Fibroblast of gingiva (primary cell): ENCODE measurements around the gene RAB3GAP2.
"Not testable (repeated sequence)": the region's sequence is repeated elsewhere in the genome, so short reads cannot be mapped to it uniquely, and the experiment has no call there.

ENCODE experiments used
- DNase-seq: peaks from one replicate; pipeline ENCODE4 v3.0.0-alpha.2; 2011; ENCODE audit warnings: low read depth

Gene RAB3GAP2

DNA sequence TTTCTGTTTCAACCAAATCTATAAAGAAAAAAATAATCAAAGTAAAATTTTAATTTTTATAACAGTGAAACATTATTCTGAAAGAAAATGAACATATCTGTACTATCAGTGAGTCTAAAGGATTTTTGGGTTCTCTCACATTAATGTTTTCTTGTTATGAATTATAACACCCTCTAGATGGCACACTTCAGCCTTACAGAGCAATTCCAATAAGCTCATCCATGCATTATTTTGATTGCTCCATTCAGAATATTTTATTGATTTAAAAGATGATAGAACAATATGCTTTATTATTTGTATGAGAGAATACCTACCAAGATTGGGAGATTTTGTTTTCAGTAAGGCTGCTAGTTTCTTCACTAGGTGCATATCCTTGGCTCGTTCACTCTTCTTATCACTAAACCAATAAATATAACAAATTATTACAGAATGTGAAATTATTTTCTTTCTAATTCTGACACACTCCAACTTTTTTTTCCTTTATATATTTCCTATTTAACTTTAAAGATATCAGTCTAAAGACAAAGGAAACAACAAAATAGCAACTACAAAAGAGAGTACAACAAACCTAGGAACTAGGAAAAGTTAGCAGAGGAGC is 82.4 kb downstream of the RAB3GAP2 start:
- DNase-seq: peak; percentile 27

DNA sequence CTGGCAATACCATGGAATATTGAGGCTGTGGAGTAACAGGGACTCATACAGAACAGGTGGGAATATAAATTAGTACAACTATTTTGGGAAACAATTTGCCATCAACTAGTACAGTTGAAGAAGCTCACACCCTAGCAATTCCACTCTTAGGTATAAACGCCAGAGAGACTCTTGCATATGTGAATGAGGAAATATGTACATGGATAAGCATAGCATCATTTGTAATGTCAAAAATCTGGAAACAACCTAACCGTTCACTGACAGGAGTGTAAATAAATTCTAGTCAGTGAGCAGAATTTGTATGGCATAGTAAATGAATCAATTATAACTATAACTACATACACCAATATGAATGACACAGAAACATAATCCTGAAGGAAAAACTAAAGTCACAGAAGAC is 83.7 kb downstream of the RAB3GAP2 start:
- no peak for DNase-seq

DNA sequence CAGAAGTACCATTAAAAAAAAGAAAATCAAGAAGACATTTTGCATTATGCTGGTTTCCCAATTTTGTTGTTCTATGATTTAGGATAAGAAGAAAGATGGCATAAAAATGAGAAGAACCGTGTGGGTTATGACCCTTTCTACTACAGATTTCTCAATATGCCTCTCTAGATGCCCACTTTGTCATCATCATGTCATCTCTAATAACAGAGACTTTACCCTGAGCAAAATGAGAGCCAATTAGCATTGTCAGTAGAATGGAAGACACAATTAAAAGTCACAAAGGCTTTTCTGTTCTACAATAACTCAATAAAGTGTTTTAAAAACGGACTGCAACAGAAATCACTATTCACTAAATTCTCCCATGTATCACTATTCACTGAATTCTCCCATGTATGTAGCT is 85.5 kb downstream of the RAB3GAP2 start:
- DNase-seq: no peak

DNA sequence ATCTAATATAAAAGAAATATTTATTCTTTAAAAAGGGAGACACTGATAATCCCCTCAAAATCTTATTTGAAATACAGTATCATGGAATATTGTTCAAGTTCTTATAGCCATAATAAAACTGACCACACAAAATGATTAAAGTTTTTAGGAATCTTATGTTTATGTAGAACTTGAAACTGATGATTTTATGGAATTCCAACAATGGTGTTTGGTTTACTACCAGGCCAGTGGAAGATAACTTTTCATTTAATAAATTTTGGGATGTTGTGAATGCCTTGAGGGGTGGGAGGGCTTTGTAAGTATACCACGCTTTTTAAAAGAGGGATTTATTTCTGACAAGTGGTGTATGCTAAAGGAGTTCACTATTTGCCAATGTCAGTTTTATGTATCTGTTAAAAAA is 87.7 kb downstream of the RAB3GAP2 start:
- DNase-seq: no peak

DNA sequence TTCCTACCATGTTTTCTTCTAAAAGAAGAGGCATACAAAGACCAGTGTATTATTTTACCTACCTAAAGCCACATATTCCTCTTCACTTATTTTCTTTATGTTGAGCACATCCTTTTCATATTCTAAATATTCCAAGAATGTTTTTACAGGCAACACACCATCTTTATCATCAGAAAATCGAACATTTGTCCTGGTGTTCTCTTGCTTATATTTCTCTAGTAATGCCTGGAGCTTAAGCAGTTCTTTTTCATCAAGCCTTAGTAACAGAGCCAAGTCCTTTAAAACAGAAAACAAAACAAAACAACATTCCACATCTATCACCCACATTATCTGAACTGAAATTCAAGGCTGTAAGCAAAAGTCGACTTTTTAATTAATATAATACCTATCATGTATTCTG is 89.6 kb downstream of the RAB3GAP2 start:
- no peak for DNase-seq

DNA sequence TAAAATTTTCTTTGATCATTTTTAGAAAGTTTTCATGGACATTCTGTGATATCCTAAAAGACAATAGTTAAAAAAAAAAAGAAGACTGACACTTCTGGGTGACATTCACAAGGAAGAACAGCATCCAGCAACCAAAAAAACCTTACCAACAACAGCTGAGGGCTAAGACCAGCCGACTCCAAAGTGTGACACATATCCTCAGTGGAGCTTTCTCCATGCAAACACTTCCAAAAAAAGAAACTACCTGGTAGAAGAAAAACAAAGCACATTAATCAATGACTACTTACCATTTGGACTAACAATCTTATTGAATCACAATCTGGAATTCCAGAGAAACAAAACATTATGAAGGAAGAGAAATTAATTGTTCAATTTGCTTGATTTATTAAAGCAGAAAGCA is 90.1 kb downstream of the RAB3GAP2 start:
- DNase-seq: no peak

DNA sequence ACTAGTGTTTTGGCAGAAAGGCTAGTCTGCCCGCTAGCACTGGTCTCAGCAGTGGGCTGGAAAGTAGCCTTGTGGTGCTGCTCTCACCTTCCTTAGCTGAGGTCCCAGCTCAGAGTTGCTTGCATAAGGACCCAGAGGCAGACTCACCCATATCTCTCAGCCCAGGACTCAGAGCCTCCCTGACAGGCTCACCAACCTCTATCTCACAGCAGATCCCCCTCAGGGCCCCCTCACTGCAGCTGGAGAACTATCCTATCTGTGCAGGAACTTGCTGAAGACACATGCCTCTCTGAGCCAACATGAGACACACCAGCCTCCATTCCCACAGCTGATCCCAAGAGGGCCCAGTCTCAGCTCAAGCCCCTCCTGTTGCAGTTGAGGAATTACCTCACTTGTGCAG is 95.7 kb downstream of the RAB3GAP2 start:
- DNase-seq: no peak

DNA sequence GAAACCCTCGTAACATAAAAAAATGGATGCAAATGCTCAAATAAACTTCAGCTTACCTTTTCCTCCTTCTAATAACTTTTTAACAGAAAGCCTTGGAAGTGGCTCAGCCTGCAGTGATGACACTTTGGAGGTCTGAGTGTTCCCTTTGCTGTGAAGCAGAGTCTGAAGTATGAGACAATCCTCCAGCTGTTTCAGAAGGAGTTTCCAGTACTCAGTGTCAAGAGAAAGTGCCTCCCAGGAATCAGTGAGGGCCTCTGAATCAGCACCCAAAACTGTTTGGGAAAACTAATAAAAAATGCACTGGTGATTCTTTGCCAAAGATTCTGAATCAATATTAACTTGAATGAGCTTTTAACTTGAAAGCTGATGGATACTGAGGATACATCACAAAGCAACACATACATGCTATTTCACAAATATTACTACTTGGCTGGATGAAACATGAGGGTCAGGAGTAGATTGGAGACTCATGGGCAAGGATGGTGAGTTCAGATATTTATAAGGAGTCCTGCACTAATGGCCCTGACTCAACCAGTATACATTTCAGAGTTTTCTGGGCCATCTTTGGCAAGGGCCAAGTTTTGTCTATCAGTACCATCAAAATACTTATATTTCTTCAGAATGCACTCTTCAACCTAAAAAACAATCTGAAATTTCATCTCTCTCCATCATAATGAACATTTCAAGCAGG is 101.3 kb downstream of the RAB3GAP2 start:
- no peak for DNase-seq

DNA sequence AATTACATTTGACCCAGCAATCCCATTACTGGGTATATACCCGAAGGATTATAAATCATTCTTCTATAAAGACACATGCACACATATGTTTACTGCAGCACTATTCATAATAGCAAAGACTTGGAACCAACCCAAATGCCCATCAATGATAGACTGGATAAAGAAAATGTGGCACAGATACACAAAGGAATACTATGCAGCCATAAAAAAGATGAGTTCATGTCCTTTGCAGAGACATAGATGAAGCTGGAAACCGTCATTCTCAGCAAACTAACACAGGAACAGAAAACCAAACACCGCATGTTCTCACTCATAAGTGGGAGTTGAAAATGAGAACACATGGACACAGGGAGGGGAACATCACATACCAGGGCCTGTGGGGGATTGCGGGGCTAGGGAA is 102.4 kb downstream of the RAB3GAP2 start:
- DNase-seq: not testable (repeated sequence)

DNA sequence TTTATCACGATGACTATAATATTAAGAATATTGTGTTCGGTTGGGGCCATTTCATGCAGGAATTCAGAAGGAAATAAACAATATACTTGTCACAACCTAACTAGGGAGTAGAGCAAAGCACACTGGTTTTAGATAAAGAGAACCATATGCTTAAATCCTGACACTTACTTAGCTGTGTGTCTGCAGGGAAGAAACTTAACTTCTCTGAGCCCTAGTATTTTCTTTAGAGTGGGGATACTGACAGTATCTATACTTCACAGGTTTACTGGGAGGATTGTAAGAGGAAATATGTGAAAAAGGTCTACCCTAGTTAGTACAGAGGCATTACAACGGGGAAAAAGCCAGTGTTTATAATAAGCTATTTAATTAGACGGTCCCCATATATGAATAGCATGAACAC is 105.4 kb downstream of the RAB3GAP2 start:
- no peak for DNase-seq

DNA sequence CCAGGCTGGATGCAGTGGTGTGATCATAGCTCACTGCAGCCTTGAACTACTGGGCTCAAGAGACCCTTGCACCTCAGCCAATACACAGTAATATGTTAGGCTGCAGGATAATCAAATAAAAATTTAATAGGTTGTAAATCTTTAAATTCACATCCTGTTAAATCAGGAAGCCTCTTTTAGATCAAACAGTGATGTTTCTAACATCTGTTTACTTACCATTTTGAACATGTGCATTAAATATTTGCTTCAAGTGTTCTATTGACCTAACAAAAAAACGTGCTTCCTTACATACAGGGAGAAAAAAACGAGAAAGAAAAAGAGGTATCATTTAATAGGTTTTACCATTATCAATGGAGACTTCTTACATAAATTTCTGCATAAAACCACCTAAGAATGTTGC is 107.7 kb downstream of the RAB3GAP2 start:
- DNase-seq: no peak

DNA sequence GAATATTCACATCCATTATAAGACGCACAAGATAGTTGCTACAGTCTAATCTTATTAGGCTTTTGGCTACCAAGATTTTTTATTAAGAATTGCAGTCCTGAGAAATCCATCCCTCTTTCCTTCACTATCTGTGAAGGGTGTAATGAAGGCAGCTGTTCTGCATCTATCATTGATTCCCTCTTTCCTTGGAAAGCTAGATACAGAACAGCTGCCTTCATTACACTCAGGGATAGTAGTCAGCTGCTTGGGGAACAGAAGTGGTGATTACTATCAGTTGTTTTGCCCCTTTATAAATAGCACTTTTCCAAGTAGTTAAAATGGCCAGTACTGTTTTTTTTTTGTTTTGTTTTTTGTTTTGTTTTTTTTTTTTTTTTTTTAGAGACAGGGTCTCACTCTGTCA is 108.1 kb downstream of the RAB3GAP2 start:
- no peak for DNase-seq

DNA sequence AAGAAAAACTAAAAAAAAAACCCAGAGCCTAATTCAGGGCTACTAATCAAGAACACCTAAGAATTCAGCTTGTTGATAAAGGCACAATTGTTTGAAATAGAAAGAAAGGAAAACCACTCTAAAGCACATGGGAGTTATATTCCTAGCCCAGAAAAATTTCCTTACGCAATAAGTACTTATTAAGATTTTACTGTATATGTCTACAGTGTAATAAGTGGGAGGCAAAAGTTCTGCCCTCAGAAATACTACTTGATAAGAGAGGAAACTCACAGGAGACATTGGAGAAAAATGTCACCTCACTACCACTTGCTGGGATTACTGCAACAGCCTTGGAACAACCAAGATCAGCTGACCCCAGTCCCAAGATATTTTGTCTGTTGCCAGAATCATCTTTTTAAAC is 112.2 kb downstream of the RAB3GAP2 start:
- DNase-seq: no peak

DNA sequence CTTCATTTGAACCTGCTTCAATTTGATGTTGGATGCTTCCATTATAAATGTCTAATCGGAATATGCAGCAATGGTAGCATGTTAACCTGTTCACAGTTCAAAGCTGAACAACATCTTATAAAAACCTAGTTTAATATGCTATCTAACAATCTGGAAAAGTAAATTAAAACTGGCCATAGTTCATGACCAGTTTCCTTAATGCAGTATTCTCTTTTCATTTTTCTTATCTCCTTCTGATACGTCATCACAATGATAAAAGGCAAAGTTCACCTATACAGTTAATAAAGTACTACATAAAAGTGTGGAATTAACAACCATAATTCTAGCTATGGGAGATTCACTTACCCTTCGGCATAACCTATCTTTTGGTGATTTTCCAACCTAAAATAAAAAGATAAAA is 113.2 kb downstream of the RAB3GAP2 start:
- DNase-seq: no peak

DNA sequence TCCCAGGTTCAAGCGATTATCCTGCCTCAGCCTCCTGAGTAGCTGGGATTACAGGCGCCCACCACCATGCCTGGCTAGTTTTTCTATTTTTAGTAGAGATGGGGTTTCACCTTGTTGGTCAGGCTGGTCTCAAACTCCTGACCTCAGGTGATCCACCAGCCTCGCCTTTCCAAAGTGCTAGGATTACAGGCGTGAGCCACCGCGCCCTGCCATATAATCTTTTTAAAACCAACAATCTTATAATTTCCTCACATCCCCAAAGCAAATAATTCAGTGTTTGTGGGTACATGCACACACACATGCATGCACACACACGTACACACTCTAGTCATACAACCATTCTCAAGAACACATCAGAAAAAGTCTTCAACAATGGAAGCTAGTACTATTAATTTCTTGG is 113.7 kb downstream of the RAB3GAP2 start:
- DNase-seq: not testable (repeated sequence)

DNA sequence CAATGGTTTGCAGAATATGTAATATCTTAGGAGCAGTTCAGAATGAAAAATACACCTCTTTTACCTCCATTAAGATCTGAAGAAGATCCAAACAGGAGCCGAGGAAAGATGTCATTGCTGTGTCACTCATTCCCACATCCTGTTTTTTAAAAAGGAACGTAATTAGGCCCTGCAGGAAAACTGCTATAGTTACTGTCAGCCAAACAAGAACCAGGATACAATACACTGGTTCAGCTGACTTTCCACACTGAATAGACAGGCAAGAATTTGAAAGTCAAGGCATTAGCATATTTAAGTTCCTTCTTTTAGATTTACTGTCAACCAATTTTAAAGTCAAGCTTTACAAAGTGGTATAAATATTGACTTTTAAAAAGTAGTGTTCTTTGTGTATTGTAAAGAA is 114.5 kb downstream of the RAB3GAP2 start:
- DNase-seq: no peak

DNA sequence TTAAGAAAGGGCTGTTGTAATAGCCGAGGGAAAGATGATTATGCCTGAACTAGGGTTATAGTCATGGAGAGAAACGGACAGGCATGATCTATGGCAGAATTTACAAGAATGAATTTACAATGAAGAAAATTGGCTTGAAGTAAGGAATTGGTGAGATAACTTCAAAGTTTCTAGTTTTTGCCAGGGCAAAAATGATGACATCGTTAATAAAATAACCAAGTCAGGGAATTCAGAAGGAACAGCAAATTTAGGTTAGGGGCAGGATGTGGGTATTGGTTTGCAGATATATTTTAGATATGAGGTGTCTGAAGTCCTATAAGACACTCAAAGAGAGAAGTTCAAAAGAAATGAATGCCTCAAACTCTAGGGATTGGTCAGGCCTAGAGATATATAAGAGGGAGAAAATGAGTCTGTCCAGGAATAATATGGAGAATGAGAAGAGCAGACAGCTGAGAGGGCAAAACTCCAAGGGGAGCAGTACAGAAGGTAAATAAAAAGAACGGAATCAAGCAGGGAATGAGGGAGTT is 115.6 kb downstream of the RAB3GAP2 start:
- no peak for DNase-seq

DNA sequence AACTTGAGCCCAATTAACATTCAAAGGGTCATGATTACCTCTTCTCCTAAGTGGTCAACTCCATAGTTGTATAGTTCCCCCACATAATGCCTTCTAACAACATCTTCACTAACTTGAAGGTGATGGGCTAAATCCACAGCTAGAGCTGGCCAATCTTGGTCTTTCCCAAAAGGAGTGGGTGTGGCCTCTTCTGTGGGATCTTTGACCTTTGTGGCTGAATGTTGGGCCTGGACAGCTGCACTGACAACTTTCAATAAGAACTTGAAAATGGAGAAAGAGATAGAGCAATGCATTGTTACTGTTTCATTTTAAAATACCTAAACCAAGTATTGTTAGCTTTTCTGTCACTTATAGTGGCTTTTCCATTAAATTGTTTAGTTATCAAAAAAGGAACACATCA is 119.1 kb downstream of the RAB3GAP2 start:
- DNase-seq: no peak

DNA sequence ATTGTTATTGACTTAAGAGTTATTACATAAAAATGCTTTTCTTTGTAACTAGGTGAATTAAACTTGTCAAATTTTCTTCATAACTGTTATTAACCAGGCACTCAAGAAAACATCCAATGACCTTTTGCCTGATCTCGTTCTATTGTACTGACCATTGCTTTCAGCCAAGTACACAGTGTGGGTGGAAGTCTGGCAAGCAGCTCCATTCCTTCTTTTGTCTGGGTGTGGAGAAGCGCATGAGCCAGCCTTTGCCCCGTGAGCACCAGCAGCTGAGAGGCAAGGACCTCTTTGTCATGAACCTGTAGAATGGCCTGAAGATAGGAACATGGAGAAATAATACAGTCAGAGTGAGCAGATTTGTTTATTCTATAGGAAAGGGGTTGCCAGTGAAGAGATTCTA is 120.8 kb downstream of the RAB3GAP2 start:
- DNase-seq: peak; percentile 33

DNA sequence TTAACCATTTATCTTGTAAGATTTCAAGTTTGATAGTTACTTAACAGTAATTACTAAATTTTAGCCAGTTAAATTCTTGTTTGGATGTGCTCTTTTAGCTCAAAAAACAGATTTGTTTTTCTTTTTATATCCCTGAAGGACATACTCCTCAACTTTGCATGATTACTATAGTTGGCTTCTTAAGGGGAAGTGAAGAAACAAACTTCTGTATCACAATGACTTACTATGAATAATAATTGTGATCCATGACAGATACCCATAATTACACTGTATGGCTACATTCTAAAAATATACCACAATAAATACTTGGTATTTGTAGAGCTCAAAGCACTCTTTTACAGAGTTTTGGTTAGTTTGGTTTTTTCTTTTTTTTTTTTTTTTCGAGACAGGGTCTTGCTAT is 122.5 kb downstream of the RAB3GAP2 start:
- no peak for DNase-seq

DNA sequence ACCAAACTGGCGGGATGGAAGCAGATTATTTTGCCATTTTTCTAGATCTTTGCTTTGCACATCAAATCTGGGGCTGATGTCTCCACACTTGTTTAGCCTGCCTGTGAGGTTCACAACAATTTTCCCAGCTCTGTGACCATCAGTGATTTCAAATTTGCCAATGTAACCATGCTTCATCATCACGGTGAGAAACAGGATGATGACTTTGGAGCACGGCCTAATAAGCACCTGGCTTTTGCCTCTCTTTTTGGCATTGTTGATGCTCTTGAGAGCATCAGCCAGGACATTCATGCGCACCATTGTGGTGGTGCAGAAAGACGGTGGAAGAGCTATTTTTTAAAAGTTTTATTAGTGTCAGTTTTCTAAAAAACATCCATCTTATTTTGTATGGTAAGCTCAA is 128.2 kb downstream of the RAB3GAP2 start:
- DNase-seq: no peak

DNA sequence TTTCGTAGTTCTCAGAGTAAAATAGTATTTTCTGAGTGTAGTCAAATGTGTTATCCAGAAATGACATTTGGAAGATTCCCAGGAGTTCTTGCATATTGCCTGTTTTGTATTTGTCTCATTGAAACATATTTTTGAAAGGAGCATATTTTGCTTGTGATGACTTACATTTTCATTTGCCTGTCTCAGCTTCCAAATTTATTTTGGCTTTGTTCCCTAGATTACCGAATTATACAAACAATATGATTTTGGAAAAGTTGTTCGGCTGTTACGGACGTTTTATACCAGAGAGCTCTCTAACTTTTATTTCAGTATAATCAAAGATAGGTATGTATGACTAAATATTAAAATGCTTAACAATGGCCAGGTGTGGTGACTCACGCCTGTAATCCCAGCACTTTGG is 132.3 kb downstream of the RAB3GAP2 start:
- no peak for DNase-seq

DNA sequence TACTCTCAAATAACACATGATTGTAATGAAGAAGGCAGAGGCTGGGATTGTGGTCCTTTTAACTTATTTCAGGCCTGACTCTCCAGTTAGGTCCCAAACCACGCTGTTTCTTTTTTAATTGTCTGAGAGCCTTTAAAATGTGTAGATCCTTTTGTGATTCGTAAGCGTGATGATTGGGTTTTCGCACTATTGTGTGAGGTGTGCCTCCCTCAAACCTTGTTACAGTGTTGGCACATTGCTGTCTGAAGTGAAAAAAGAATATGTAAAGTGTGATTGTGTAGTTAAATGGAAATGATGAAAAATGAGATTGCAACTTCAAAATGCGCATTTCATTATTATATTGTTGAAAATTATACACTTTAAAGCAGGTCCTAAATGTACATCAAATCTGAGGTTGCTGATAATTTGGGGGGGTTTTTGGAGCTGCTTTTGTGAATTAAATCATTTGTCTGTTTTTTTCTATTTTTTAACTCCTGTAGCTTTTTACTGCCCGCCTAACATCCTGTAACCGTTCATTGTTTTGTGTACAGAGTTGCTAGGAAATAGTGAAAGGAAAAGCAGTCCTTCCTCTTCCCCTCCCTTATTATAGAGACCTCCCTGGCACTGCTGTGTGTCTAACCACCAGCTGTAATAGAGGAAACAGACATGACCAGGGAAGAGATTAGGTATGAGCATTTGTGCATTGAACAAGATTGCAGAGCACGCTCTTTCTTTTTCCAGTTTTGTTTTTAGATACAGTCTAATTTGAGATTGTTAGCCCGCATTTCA is 135.1 kb downstream of the RAB3GAP2 start:
- DNase-seq: no peak
